Measurements from ENCODE around the gene TNFRSF12A.

Gene TNFRSF12A

DNA sequence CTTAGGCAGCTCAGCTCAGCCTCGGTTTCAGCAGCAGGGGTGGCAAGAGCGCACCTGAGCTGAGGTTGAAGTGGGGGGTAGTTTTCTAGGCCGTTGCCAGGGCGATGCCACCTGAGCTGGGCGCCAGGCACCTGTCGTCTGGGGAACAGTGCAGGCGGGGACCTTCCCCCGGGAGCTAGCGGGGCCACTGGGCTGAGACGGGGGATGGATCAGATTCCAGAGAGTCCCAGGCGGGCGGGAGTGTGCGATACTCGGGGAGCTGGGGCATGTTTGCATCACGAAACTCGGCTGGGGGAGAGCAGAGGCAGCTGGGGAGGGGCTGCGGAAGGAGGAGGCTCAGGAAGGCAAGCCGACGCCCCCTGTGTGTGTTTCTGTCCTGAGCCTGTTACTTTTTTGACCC lies 7.9 kb upstream of the TNFRSF12A start:
- DNase-seq (ENCODE audit: low read depth, low spot score): no peak

DNA sequence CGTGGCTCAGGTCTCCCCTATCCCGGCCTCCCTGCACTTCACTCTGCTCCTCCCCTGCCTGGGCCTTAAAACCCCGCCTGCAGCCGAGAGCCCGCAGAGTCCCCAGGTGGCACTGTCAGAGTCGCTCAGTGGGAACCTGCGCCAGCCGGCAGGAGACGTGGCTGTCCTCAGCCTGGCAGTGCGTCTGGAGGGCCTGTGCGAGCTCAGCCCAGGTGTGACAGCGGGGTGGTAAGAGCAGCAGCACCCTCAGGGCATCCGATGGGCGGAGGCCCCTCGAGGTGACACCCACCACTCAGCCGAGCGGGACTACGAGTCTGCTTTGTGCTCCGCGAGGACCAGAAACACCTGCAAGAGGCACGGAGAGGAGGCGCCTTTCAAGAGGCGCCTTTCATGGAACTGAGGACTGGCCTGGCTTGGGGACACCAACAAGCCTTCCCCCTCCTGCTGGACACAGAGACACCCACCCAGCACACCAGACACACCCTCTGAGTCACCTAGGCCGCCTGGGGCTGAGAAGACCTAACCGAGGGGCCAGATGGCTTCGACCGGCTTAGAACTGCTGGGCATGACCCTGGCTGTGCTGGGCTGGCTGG lies 7.2 kb upstream of the TNFRSF12A start, which contains the start of gene CLDN9:
Gene CLDN9, plus strand, starts transcription at position 96 of the 593 bp plus-strand sequence. Its CDS starts 440 bp downstream, at position 536.
- DNase-seq (ENCODE audit: low read depth, low spot score): no peak

DNA sequence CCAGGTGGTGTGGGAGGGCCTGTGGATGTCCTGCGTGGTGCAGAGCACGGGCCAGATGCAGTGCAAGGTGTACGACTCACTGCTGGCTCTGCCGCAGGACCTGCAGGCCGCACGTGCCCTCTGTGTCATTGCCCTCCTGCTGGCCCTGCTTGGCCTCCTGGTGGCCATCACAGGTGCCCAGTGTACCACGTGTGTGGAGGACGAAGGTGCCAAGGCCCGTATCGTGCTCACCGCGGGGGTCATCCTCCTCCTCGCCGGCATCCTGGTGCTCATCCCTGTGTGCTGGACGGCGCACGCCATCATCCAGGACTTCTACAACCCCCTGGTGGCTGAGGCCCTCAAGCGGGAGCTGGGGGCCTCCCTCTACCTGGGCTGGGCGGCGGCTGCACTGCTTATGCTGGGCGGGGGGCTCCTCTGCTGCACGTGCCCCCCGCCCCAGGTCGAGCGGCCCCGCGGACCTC lies 6.6 kb upstream of the TNFRSF12A start:
- no peak for DNase-seq (ENCODE audit: low read depth, low spot score)

DNA sequence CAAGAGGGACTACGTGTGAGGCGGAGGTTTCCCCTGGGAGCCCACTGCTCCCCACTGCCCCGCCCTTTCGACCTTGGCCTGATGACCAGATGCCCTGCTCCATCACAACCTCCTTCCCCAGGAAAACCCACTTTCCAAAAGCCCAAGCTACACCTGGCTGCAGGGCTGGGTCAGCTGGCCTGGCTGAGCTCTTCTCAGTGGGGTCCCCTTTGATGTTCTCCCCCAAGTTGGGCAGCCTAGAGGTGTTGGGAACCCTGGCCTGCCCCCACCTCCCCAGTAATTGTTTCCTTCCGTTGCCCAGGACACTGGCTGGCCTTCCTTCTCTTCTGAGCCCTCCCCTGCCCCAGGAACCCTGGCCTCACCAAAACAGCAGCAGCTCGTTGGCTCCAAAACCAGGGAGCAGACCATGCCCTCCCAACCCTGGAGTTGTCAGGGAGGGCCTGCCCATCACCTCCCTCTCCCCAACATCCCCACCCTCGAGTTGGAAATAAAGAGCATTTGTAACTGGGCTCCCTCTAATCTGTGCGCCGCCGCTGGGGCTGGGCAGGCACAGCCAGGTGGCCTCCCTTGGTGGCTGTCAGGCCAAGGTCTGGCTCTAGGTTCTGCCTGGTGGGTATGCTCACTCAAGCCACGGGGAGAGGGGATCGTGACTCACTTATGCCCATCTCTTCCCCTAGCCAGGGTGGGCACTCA lies 6.0 kb upstream of the TNFRSF12A start:
- DNase-seq (ENCODE audit: low read depth, low spot score): no peak

GRCh38 chr16:3014971-3015370 lies 5.2 kb upstream of the TNFRSF12A start:
- no peak for DNase-seq (ENCODE audit: low read depth, low spot score)

DNA sequence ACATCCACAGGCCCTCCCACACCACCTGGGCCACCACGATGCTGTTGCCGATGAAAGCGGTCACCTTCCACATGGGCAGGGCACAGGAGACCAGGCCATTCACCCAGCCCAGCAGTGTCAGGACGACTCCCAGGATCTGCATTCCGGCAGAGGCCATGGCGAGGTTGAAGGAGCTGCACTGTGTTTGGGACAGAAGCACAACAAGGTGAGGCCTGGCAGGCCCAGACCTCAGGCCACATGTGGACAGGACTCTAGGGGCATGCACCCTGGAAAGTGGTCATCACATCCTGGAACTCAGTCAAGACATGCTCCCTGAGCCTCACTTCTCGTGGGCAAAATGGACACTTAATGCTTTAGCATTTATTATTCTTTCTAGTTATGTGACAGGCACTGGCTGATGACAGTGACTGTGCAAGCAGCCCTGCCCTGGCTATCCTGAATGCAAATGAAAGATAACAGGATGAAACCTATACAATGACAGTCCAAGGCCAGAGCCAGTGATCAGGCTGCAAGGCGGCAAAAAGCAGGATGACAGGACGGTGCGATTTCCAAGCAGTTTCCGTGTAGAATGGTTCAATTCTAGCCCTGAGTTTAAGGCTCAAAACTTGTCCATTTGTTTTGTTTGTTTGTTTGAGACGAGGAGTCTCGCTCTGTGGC lies 4.2 kb upstream of the TNFRSF12A start:
- DNase-seq (ENCODE audit: low read depth, low spot score): no peak

GRCh38 chr16:3017344-3017743 lies 2.8 kb upstream of the TNFRSF12A start:
- DNase-seq (ENCODE audit: low read depth, low spot score): no peak

DNA sequence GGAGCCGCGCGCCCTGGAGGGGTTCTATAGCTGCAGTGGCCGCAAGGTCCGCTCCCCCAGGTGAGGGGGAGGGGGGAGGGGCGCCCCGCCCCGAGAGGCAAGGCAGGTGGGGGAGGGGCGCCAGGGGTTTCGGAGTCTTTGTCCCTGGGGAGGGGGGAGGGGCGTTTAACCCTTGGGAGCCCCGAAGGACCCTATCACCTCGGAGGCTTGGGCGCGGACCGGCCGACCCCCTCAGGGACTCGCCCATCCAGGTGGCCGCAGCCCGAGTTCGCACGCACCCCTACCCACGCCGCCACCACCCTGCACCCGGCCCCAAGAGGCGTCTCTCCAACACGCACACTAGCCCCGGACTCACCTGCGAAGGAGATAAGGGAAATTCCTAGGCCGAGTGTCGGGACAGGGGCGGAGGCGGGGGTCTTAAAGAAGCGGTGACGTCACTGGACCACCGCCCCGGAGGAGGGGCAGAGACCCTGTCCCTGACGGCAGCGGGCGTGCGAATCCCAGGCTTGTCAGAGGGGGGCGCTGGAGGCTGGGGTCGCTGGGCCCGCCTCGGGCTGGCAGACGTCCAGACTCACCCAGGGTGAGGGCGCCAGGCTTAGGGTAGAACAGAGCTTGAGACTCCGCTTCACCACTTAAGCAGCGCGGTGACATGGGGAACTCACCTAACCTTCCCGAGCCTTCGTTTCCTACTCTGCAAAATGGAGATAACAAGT lies 2.2 kb upstream of the TNFRSF12A start, which contains the start of gene CLDN6:
Gene CLDN6, minus strand, starts transcription at position 390 of the 713 bp plus-strand sequence. CDS start 2,162 bp downstream, outside the sequence.
- DNase-seq (ENCODE audit: low read depth, low spot score): no peak

- no peak for DNase-seq (ENCODE audit: low read depth, low spot score)
Observed at GRCh38 chr16:3019594-3020246, 448 bp upstream of the TNFRSF12A start.

DNA sequence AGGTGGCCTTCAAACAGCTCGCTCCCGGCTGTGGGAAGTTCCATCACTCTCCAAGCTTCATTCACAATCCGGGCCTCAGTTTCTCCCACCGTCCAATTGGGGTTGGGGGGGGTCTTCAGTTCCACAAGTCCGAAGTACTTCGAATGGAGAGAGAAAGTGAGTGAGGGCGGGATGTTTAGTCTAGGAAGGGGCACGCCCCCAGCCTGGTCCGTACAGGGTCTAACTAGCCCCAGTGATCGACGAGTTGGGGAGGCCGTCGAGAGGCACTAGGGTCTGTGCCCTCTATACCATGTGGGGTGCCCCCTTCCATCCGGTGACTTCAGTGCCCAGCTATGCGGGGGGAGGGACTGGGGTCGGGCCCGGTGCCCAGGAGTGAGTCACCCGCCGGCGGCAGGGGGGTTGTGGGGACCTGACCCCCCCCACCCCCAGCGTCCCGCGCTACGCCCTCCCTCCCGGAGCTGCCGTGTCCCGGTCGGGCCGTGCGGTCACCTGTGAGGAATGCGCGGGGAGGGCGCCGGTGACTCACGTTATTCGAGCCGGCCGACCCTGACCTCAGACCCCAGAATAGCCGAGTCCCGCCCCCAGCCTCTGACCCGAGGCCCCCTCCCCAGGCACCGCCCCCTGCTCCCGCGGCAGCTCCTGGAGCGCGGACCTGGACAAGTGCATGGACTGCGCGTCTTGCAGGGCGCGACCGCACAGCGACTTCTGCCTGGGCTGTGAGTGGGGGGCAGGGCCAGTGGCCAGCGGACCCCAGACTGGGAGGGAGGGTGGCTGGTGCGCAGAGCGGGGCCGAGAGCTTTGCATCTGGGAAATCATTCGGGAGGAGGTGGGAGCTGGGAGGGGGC lies 658 bp downstream of the TNFRSF12A start:
- DNase-seq (ENCODE audit: low read depth, low spot score): no peak

DNA sequence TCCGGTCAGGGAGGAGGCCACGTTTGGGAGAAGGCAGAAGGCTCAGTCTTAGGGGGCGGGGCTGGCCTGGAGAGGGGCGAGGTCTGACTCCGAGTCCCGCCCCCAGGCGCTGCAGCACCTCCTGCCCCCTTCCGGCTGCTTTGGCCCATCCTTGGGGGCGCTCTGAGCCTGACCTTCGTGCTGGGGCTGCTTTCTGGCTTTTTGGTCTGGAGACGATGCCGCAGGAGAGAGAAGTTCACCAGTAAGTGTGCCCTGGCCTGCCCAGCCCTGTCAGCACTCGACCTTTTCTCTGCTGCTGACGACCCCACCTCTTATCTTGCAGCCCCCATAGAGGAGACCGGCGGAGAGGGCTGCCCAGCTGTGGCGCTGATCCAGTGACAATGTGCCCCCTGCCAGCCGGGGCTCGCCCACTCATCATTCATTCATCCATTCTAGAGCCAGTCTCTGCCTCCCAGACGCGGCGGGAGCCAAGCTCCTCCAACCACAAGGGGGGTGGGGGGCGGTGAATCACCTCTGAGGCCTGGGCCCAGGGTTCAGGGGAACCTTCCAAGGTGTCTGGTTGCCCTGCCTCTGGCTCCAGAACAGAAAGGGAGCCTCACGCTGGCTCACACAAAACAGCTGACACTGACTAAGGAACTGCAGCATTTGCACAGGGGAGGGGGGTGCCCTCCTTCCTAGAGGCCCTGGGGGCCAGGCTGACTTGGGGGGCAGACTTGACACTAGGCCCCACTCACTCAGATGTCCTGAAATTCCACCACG lies 1.5 kb downstream of the TNFRSF12A start:
- peak; percentile 58 for DNase-seq (ENCODE audit: low read depth, low spot score)

- peak; percentile 78 for DNase-seq (ENCODE audit: low read depth, low spot score)
Observed at GRCh38 chr16:3022208-3022683, 2.1 kb downstream of the TNFRSF12A start.

- no peak for DNase-seq (ENCODE audit: low read depth, low spot score)
Observed at GRCh38 chr16:3022684-3023414, 2.7 kb downstream of the TNFRSF12A start.

- DNase-seq (ENCODE audit: low read depth, low spot score): no peak
Observed at GRCh38 chr16:3023415-3023668, 3.2 kb downstream of the TNFRSF12A start.

DNA sequence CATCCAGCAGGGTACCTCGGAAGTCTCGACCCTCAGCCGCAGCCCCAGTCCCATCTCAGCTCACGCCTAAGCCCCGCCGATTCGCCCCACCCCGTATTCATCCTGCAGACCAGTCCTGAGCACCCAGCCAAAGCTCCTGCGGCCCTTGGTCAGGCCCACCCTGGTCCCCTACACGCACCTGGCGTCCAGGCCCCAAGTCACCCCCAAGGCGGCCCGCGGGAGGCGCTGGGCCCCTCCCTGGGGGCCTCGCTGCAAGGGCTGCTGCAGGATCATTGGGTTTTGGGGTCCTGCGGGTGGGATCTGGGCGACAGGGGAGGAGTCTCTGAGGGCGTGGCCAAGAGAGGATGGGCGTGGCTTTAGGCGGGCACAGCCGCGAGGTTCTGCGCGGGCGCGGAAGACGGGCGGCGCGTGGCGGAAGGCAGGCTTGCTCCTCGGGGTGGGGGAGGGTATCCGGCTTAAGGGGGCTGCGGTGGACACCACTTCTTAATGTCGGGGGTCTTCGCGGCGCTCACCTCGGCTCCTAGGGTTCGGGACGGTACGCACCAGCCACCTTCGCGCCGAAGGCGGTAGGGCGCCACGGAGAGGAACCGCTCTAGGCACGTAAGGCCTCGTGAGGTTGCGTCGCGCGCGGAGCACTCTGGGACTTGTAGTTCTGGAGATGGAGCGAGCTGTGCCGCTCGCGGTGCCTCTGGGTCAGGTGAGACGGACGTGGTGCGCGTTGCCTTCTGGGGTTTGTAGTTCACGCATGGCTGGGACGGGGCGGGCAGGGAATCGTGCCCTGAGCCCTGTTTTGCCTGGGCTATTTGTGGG lies 3.7 kb downstream of the TNFRSF12A start, which contains the start of the genes HCFC1R1 and THOC6:
Gene HCFC1R1, minus strand, starts transcription at position 274 of the 810 bp plus-strand sequence. Its CDS starts 1 bp downstream, at position 273.
Gene THOC6, plus strand, starts transcription at position 367 of the 810 bp plus-strand sequence. Its CDS starts 292 bp downstream, at position 659.
- peak; percentile 85 for DNase-seq (ENCODE audit: low read depth, low spot score)

- DNase-seq (ENCODE audit: low read depth, low spot score): no peak
Observed at GRCh38 chr16:3025032-3026002, 5.1 kb downstream of the TNFRSF12A start.

DNA sequence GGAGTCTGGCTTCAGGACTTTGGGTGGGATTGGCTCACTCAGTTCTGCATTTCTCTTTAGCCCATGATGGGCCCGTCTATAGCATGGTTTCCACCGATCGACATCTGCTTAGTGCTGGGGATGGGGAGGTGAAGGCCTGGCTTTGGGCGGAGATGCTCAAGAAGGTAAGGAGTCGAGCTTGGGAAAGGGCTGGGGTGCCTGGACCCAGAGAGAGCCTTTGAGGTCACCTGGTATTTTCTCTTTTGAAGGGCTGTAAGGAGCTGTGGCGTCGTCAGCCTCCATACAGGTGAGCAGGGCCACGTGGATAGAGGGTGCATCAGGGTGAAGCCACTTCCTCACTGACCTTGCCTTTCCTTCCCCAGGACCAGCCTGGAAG lies 5.8 kb downstream of the TNFRSF12A start:
- DNase-seq (ENCODE audit: low read depth, low spot score): no peak

All from activated naive CD8-positive, alpha-beta T cell treated with anti-CD3 and anti-CD28 coated beads, Interleukin-2, amount 50 U/mL, for 16 hours (primary cell).